ENCODE results near the gene ETV4.
A peak's percentile ranks its signal among the peaks of the same experiment; 100 is the strongest.
"Not testable (repeated sequence)": the region's sequence is repeated elsewhere in the genome, so short reads cannot be mapped to it uniquely, and the experiment has no call there.

The ETV4 gene

DNA sequence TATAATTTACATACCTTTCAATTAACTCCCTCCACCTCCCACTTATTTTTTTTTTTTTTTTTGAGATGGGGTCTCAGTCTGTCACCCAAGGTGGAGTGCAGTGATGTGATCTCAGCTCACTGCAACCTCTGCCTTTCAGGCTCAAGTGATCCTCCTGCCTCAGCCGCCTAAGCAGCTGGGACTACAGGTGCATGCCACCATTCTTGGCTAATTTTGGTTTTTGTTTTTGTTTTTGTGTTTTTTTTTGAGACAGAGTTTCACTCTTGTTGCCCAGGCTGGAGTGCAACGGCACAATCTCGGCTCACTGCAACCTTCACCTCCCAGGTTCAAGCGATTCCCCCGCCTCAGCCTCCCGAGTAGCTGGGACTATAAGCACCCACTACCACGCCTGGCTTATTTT lies 36.7 kb downstream of the ETV4 start:
- not testable (repeated sequence) for DNase-seq

DNA sequence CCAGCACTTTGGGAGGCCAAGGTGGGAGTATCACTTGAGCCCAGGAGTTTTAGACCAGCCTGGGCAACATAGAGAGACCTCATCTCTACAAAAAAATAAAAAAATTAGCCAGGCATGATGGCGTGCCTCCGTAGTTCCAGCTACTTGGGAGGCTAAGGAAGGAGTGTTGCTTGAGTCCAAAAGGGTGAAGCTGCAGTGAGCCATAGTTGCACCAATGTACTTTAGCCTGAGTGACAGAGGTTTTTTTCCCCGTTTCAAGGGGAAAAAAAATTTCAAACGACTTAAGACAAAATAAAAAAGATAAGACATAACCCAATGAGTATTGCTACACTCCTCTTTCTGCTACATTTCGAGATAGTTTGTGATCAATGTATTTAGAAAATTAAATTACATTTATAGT lies 55.5 kb downstream of the ETV4 start:
- no peak for DNase-seq

GRCh38 chr17:43483674-43484551 lies 62.2 kb downstream of the ETV4 start, which contains the start of gene DHX8:
Gene DHX8, plus strand, starts transcription at chr17:43483975. Its CDS starts 63 bp downstream, at chr17:43484038.
- peak; percentile 99 for DNase-seq

GRCh38 chr17:43482103-43483012 lies 63.8 kb downstream of the ETV4 start:
- no peak for DNase-seq

DNA sequence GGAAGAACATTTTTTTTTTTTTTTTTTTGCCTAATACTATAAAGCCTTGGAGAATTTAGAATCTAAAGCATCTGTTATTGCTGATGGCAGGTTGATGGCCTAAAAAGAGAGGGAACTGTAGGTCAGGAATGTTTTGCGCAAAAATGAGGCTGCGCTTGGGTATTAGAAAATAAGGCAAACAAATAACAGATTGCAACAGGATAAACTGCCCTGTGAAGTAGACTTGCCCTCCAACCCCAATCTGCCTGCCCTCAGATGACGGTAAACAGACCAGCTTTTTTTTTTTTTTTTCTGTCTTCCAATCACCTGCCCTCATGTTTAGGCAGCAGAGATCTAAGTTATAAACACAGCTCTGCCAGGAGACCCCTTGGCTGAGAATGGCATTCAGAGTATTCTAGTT lies 66.2 kb downstream of the ETV4 start:
- DNase-seq = no peak
